SW 1271 (cell line): ENCODE measurements around the gene ESRRA.
"Not testable (repeated sequence)": the region's sequence is repeated elsewhere in the genome, so short reads cannot be mapped to it uniquely, and the experiment has no call there.

Experiments
- DNase-seq, 2 experiments: peaks; one replicate each; lab custom pipeline; 2025; lab: John Stamatoyannopoulos, UW

The ESRRA gene

GRCh38 chr11:64314146-64314804 lies 9.0 kb downstream of the ESRRA start:
- DNase-seq = no peak

- DNase-seq = no peak
Observed at GRCh38 chr11:64314805-64315561, 9.7 kb downstream of the ESRRA start.

GRCh38 chr11:64315667-64316526 lies 10.6 kb downstream of the ESRRA start:
- DNase-seq = not testable (repeated sequence)

GRCh38 chr11:64316672-64317324 lies 11.5 kb downstream of the ESRRA start:
- DNase-seq = peak in 1 of 2 experiments; percentile 58

- DNase-seq = peak; percentile 97 to 98
Observed at GRCh38 chr11:64317325-64317960, 12.1 kb downstream of the ESRRA start, which contains the start of gene TRMT112. Gene TRMT112 (minus strand): TSS chr11:64317559. CDS start chr11:64317526, 33 bp downstream.

GRCh38 chr11:64317961-64318765 lies 12.8 kb downstream of the ESRRA start, which contains the start of gene PRDX5:
Gene PRDX5 (plus strand): TSS chr11:64318121. CDS start chr11:64318216, 95 bp downstream.
- DNase-seq = peak; percentile 83 to 95

GRCh38 chr11:64318766-64319761 lies 13.7 kb downstream of the ESRRA start:
- DNase-seq = no peak

- DNase-seq = no peak
Observed at GRCh38 chr11:64320556-64320955, 15.2 kb downstream of the ESRRA start.

GRCh38 chr11:64321026-64321425 lies 15.7 kb downstream of the ESRRA start:
- DNase-seq = no peak

GRCh38 chr11:64321533-64321932 lies 16.2 kb downstream of the ESRRA start:
- no peak for DNase-seq

- no peak for DNase-seq
Observed at GRCh38 chr11:64322925-64323260, 17.6 kb downstream of the ESRRA start.

GRCh38 chr11:64323373-64323772 lies 18.0 kb downstream of the ESRRA start:
- DNase-seq = no peak

GRCh38 chr11:64323984-64324383 lies 18.7 kb downstream of the ESRRA start:
- not testable (repeated sequence) for DNase-seq

GRCh38 chr11:64324692-64325469 lies 19.6 kb downstream of the ESRRA start:
- DNase-seq = no peak

GRCh38 chr11:64327375-64327774 lies 22.1 kb downstream of the ESRRA start:
- no peak for DNase-seq

- DNase-seq = no peak
Observed at GRCh38 chr11:64327993-64328392, 22.7 kb downstream of the ESRRA start.

- DNase-seq = no peak
Observed at GRCh38 chr11:64330888-64331287, 25.6 kb downstream of the ESRRA start.

- DNase-seq = peak; percentile 83 to 84
Observed at GRCh38 chr11:64331569-64332371, 26.4 kb downstream of the ESRRA start.
